Glutamatergic neuron (in vitro differentiated cells): ENCODE data around the gene C2orf78. TPM values are rescaled to one million over a fixed set of nuclear protein-coding genes. Genes with fewer than 3 reads are reported as not detected.
A peak's percentile ranks its signal among the peaks of the same experiment; 100 is the strongest.
"Not testable (repeated sequence)": the region's sequence is repeated elsewhere in the genome, so short reads cannot be mapped to it uniquely, and the experiment has no call there.

Experiments
- DNase-seq: peaks from one replicate; pipeline ENCODE4 v3.0.0; 2022
- H3K27ac Mint-ChIP-seq: one replicate; pipeline ENCODE4 v1.8.0; 2020; ENCODE audit warnings: mild to moderate bottlenecking, mixed read lengths, inconsistent platforms; ENCODE audit not compliant: unreplicated experiment
- H3K27me3 Mint-ChIP-seq: one replicate; pipeline ENCODE4 v1.8.0; 2020; ENCODE audit warnings: mild to moderate bottlenecking, moderate library complexity, mixed read lengths, inconsistent platforms; ENCODE audit not compliant: unreplicated experiment
- H3K36me3 Mint-ChIP-seq: one replicate; pipeline ENCODE4 v1.8.0; 2020; ENCODE audit warnings: mild to moderate bottlenecking, mixed read lengths, inconsistent platforms; ENCODE audit not compliant: unreplicated experiment
- H3K4me1 Mint-ChIP-seq: one replicate; pipeline ENCODE4 v1.8.0; 2020; ENCODE audit warnings: mild to moderate bottlenecking, low read depth, mixed read lengths, inconsistent platforms; ENCODE audit not compliant: unreplicated experiment
- H3K4me3 Mint-ChIP-seq: one replicate; pipeline ENCODE4 v1.8.0; 2020; ENCODE audit warnings: mild to moderate bottlenecking, mixed read lengths, inconsistent platforms; ENCODE audit not compliant: unreplicated experiment
- H3K9me3 Mint-ChIP-seq: one replicate; pipeline ENCODE4 v1.8.0; 2020; ENCODE audit warnings: mild to moderate bottlenecking, moderate library complexity, mixed read lengths, inconsistent platforms; ENCODE audit not compliant: unreplicated experiment
- total RNA-seq: library from RNA; stranded (reverse); fragmentation: NEBNext Ultra II Directional; extraction: Animal tissue kit (Norgen Biotek cat#: 25700); gene quantifications from one replicate; pipeline ENCODE4 v1.2.1, GENCODE V29; 2021; ENCODE audit not compliant: unreplicated experiment
- TF ChIP-seq, protein P1 (sequence below): fragments of 200-600 bp; sonication (generic); IDR thresholded peaks from one replicate; pipeline ENCODE4 v1.5.0; 2021; ENCODE audit not compliant: partially characterized antibody, unreplicated experiment

The C2orf78 gene
- total RNA-seq, 1 donor from 2014 or later, result not detected

DNA sequence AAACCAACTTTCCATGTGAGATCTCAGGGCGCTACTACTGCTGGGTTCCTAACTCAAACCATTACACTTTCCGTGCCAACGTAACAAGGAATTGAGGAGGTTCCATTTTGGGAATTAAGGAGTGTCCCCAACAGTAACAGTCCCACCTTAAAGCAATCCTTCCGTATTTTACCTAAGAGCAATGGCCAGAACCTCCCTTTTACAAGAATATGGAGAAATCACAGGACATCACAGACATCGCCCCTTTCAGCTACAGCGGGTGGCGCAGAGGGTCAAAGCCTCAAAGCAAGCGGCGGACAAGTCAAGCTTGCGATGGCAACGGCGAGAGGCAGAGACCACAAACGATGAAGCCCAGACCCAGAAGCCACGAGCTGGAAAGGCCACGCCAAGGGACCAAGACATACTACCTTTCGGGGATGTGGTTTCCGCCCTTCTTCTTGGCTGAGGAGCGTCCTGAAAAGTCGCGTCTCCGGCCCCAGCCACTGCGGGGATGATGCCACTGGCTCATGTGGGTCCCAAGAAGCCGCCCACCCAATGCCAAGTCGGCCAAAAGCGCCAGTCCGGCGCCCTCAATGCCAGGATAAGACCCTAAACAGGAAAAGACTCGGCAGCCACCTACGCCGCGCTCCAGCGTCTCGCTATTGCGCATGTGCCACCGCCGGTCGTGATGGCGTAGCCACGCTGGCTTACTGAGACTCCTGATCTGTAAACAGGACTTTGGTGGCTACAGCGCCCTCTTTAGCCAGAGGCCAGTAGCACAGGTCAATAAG is 4.3 kb upstream of the C2orf78 start, which contains the start of gene DUSP11:
Gene DUSP11, minus strand, starts transcription at position 637 of the 770 bp plus-strand sequence. Its CDS starts 129 bp downstream, at position 508.
- Mint-ChIP-seq H3K9me3 (peaks cover 2% of the 10 kb centered on the region), H3K27ac (peak within 1 kb of the TSS; percentile 86), H3K4me3 (peak within 1 kb of the TSS; percentile 99), H3K27me3 (peaks cover 1% of the 10 kb centered on the region), H3K36me3 (no peaks in the 10 kb centered on the region), H3K4me1 (peaks cover 3% of the 10 kb centered on the region)
- TF ChIP-seq, protein P1, sequence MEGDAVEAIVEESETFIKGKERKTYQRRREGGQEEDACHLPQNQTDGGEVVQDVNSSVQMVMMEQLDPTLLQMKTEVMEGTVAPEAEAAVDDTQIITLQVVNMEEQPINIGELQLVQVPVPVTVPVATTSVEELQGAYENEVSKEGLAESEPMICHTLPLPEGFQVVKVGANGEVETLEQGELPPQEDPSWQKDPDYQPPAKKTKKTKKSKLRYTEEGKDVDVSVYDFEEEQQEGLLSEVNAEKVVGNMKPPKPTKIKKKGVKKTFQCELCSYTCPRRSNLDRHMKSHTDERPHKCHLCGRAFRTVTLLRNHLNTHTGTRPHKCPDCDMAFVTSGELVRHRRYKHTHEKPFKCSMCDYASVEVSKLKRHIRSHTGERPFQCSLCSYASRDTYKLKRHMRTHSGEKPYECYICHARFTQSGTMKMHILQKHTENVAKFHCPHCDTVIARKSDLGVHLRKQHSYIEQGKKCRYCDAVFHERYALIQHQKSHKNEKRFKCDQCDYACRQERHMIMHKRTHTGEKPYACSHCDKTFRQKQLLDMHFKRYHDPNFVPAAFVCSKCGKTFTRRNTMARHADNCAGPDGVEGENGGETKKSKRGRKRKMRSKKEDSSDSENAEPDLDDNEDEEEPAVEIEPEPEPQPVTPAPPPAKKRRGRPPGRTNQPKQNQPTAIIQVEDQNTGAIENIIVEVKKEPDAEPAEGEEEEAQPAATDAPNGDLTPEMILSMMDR, result peak; percentile 89
- DNase-seq, result peak; percentile 98

DNA sequence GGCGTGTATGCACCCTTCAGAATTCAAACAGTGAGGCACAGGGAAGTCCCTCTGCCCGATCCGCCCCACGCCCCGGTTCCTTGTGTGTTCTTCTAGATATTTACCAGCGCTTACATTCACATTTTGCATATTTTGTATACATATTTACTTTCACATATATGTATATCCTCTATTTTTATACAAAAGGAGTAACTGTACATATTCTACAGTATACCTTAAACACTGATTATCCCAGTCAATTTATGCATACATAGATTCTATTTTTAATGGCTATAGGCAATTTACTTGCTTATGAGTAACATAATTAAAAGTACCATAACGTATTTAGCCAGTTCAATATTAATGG is 3.8 kb upstream of the C2orf78 start:
- DNase-seq, result no peak
- peak overlapping the region; percentile 99 for H3K4me3 Mint-ChIP-seq
- H3K27me3 Mint-ChIP-seq, result peaks cover 1% of the 10 kb centered on the region
- H3K27ac Mint-ChIP-seq, result no peak overlapping the region
- H3K4me1 Mint-ChIP-seq, result peaks cover 3% of the 10 kb centered on the region
- peaks cover 2% of the 10 kb centered on the region for H3K9me3 Mint-ChIP-seq
- TF ChIP-seq, protein P1, result peak; percentile 26
- H3K36me3 Mint-ChIP-seq, result no peaks in the 10 kb centered on the region

DNA sequence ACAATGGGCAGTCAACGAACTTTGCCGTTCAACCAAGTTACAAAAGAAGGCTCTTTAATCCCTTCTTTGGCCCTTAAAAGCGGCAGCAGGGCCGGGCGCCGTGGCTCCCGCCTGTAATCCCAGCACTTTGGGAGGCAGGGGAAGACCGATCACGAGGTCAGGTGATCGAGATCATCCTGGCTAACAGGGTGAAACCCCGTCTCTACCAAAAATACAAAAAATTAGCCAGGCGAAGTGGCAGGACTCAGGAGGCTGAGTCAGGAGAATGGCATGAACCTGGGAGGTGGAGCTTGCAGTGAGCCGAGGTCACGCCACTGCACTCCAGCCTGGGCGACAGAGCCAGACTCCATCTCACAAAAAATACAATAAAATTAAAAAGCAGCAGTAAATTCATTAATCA is 581 bp upstream of the C2orf78 start:
- not testable (repeated sequence) for H3K27me3 Mint-ChIP-seq, DNase-seq, H3K9me3 Mint-ChIP-seq, H3K4me3 Mint-ChIP-seq, H3K4me1 Mint-ChIP-seq, H3K27ac Mint-ChIP-seq, H3K36me3 Mint-ChIP-seq

DNA sequence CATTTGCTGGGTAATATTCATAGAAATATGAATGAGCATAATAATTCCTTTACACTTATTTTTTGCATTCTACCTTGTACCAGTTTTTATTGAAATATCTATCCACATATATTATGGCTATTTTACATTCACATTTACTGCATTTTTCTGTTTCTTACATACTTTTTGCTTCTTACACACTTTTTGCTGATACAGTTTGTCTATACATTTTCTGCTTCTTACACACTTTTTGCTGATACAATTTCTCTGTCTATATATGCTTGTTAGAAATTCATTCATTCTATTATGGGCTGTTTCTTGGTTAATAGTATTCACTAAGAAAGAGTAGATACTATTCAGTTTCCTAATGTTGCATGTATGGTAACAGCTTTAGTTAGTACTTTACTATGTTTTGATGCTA is 27.9 kb downstream of the C2orf78 start:
- H3K4me1 Mint-ChIP-seq, result no peaks in the 10 kb centered on the region
- H3K4me3 Mint-ChIP-seq, result no peak overlapping the region
- DNase-seq, result no peak
- H3K27ac Mint-ChIP-seq, result no peak overlapping the region
- H3K36me3 Mint-ChIP-seq, result no peaks in the 10 kb centered on the region
- peaks cover 2% of the 10 kb centered on the region for H3K27me3 Mint-ChIP-seq
- H3K9me3 Mint-ChIP-seq, result peaks cover 2% of the 10 kb centered on the region
- TF ChIP-seq, protein P1, result no peak

DNA sequence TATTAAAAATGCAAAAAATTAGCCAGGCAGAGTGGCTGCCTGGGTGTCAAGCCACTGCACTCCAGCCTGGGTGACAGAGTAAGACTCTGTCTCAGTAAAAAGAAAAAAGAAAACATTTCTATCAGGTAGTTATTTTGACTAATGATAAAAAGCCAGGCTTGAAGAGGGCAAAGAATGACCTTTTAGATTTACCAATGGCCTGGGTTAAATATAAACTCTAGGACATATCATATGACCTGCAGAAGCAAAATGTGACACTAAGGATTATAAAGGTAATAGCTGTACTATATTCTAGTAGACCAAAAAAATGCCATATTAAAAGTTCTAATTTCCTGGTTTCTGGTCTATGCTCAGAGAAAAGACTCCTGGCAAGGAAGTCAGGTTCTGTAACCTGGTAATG is 28.7 kb downstream of the C2orf78 start:
- no peaks in the 10 kb centered on the region for H3K4me1 Mint-ChIP-seq
- no peak for DNase-seq
- no peak overlapping the region for H3K4me3 Mint-ChIP-seq
- H3K27me3 Mint-ChIP-seq, result peaks cover 2% of the 10 kb centered on the region
- H3K36me3 Mint-ChIP-seq, result no peaks in the 10 kb centered on the region
- TF ChIP-seq, protein P1, result no peak
- H3K9me3 Mint-ChIP-seq, result peaks cover 2% of the 10 kb centered on the region
- H3K27ac Mint-ChIP-seq, result no peak overlapping the region
